H9 (cell line): ENCODE measurements around the gene HBP1. TPM values are rescaled to one million over a fixed set of nuclear protein-coding genes. Genes with fewer than 3 reads are reported as not detected.

Experiments
- DNase-seq: peaks from one replicate; pipeline ENCODE4 v3.0.0-alpha.2; 2017
- H2AFZ ChIP-seq: one replicate; pipeline ENCODE4 v1.6.1; 2013; ENCODE audit warnings: mild to moderate bottlenecking, low read length, control low read depth, moderate library complexity
- H2AK5ac ChIP-seq: 2 replicates; pipeline ENCODE4 v1.6.1; 2013; ENCODE audit warnings: low read length, control low read depth, mixed read lengths; ENCODE audit not compliant: insufficient read length
- H2BK120ac ChIP-seq: one replicate; pipeline ENCODE4 v1.6.1; 2013; ENCODE audit warnings: low read depth, mild to moderate bottlenecking, low read length, control low read depth, inconsistent platforms; ENCODE audit not compliant: poor library complexity, severe bottlenecking
- H2BK12ac ChIP-seq: 2 replicates; pipeline ENCODE4 v1.6.1; 2013; ENCODE audit warnings: low read length, control low read depth, mixed read lengths, low read depth; ENCODE audit not compliant: insufficient read length
- H2BK15ac ChIP-seq: 2 replicates; pipeline ENCODE4 v1.6.1; 2013; ENCODE audit warnings: low read depth, low read length, control low read depth
- H2BK20ac ChIP-seq: one replicate; pipeline ENCODE4 v1.6.1; 2013; ENCODE audit warnings: low read depth, mild to moderate bottlenecking, low read length, control low read depth, inconsistent platforms; ENCODE audit not compliant: poor library complexity, severe bottlenecking
- H2BK5ac ChIP-seq: 2 replicates; pipeline ENCODE4 v1.6.1; 2013; ENCODE audit warnings: low read length, control low read depth, mixed read lengths; ENCODE audit not compliant: insufficient read length
- H3K14ac ChIP-seq: 2 replicates; pipeline ENCODE4 v1.6.1; 2013; ENCODE audit warnings: low read length, control low read depth; ENCODE audit not compliant: insufficient read depth
- H3K18ac ChIP-seq: 2 replicates; pipeline ENCODE4 v1.6.1; 2013; ENCODE audit warnings: low read depth, mild to moderate bottlenecking, mixed read lengths, low read length, control low read depth; ENCODE audit not compliant: insufficient read length
- H3K23ac ChIP-seq: 2 replicates; pipeline ENCODE4 v1.6.1; 2013; ENCODE audit warnings: low read length, control low read depth, mixed read lengths, low read depth; ENCODE audit not compliant: insufficient read length
- H3K23me2 ChIP-seq: 2 replicates; pipeline ENCODE4 v1.6.1; 2013; ENCODE audit warnings: low read depth, mild to moderate bottlenecking, mixed read lengths, low read length, control low read depth; ENCODE audit not compliant: insufficient read length, poor library complexity, severe bottlenecking
- H3K27ac ChIP-seq: 2 replicates; pipeline ENCODE4 v1.5.1; 2013; ENCODE audit warnings: low read length, control low read depth, mixed read lengths, low read depth; ENCODE audit not compliant: insufficient read length
- H3K27me3 ChIP-seq: 2 replicates; pipeline ENCODE4 v1.6.1; 2013; ENCODE audit warnings: low read length, control low read depth, inconsistent platforms; ENCODE audit not compliant: insufficient read depth
- H3K4ac ChIP-seq: 2 replicates; pipeline ENCODE4 v1.6.1; 2013; ENCODE audit warnings: low read depth, mild to moderate bottlenecking, control low read depth, inconsistent platforms, low read length, moderate library complexity
- H3K4me1 ChIP-seq: 2 replicates; pipeline ENCODE4 v1.6.1; 2013; ENCODE audit warnings: low read length, control low read depth, inconsistent platforms; ENCODE audit not compliant: insufficient read depth
- H3K4me2 ChIP-seq: 2 replicates; pipeline ENCODE4 v1.6.1; 2013; ENCODE audit warnings: low read length, control low read depth, mixed read lengths; ENCODE audit not compliant: insufficient read length, insufficient read depth
- H3K56ac ChIP-seq: 2 replicates; pipeline ENCODE4 v1.6.1; 2013; ENCODE audit warnings: low read depth, mild to moderate bottlenecking, mixed read lengths, low read length, control low read depth; ENCODE audit not compliant: insufficient read length
- H3K79me1 ChIP-seq: 2 replicates; pipeline ENCODE4 v1.6.1; 2013; ENCODE audit warnings: low read depth, mild to moderate bottlenecking, moderate library complexity, low read length, control low read depth, inconsistent platforms; ENCODE audit not compliant: insufficient read depth, poor library complexity, severe bottlenecking
- H3K79me2 ChIP-seq: 2 replicates; pipeline ENCODE4 v1.6.1; 2013; ENCODE audit warnings: low read length, control low read depth, inconsistent platforms; ENCODE audit not compliant: insufficient read depth
- H3K9ac ChIP-seq: 2 replicates; pipeline ENCODE4 v1.6.1; 2013; ENCODE audit warnings: low read length, control low read depth, mixed read lengths; ENCODE audit not compliant: insufficient read length; ENCODE audit errors: extremely low read depth
- H3K9me3 ChIP-seq: one replicate; pipeline ENCODE4 v1.6.1; 2013; ENCODE audit warnings: low read depth, low read length, inconsistent platforms; ENCODE audit not compliant: control insufficient read depth
- H3T11ph ChIP-seq: one replicate; pipeline ENCODE4 v1.6.1; 2013; ENCODE audit warnings: mild to moderate bottlenecking, low read length, control low read depth, inconsistent platforms
- H4K20me1 ChIP-seq: one replicate; pipeline ENCODE4 v1.6.1; 2013; ENCODE audit not compliant: control insufficient read depth, insufficient read length, insufficient read depth
- H4K5ac ChIP-seq: 2 replicates; pipeline ENCODE4 v1.6.1; 2013; ENCODE audit warnings: low read depth, mild to moderate bottlenecking, mixed read lengths, low read length, control low read depth; ENCODE audit not compliant: insufficient read length
- H4K8ac ChIP-seq: replicated peaks from 2 replicates; pipeline ENCODE4 v1.6.1; 2013; ENCODE audit warnings: low read length, control low read depth, mixed read lengths, low read depth; ENCODE audit not compliant: insufficient read length
- H4K91ac ChIP-seq: 2 replicates; pipeline ENCODE4 v1.6.1; 2013; ENCODE audit warnings: low read depth, mild to moderate bottlenecking, moderate library complexity, mixed read lengths, low read length, control low read depth; ENCODE audit not compliant: insufficient read length
- H3K27ac Mint-ChIP-seq, 3 experiments: 2 replicates in 2 of 3; 3 replicates in 1 of 3; pipeline ENCODE4 v1.8.0; 2020 to 2021; ENCODE audit warnings: mixed read lengths in 3 of 3, mild to moderate bottlenecking in 1 of 3, moderate library complexity in 1 of 3
- H3K27me3 Mint-ChIP-seq: 2 replicates; pipeline ENCODE4 v1.8.0; 2021; ENCODE audit warnings: low read depth, mild to moderate bottlenecking, moderate library complexity, mixed read lengths
- H3K36me3 Mint-ChIP-seq, 3 experiments: 2 replicates in 2 of 3; 3 replicates in 1 of 3; pipeline ENCODE4 v1.8.0; 2020 to 2021; ENCODE audit warnings: low read depth in 3 of 3, mixed read lengths in 3 of 3; ENCODE audit not compliant: insufficient read depth in 1 of 3
- H3K4me1 Mint-ChIP-seq, 2 experiments: 2 replicates each; pipeline ENCODE4 v1.8.0; 2020; ENCODE audit warnings: mixed read lengths in 2 of 2
- H3K4me3 Mint-ChIP-seq, 2 experiments: 2 replicates in 1 of 2; 3 replicates in 1 of 2; pipeline ENCODE4 v1.8.0; 2020 to 2021; ENCODE audit warnings: mild to moderate bottlenecking in 2 of 2, mixed read lengths in 2 of 2, moderate library complexity in 1 of 2
- H3K9me3 Mint-ChIP-seq, 2 experiments: 2 replicates in 1 of 2; 3 replicates in 1 of 2; pipeline ENCODE4 v1.8.0; 2020; ENCODE audit warnings: mild to moderate bottlenecking in 2 of 2, mixed read lengths in 2 of 2, moderate library complexity in 1 of 2
- CTCF ChIP-seq: fragments of 200-600 bp; sonication (generic); conservative IDR thresholded peaks from 3 replicates; pipeline ENCODE4 v1.8.0; 2021; ENCODE audit warnings: antibody characterized with exemption, mild to moderate bottlenecking
- WGBS: extraction: QIAGEN DNeasy Blood & Tissue Kit; methylation state at CpG from one replicate; pipeline ENCODE4 v1.1.7; 2013; ENCODE audit warnings: missing lambda C conversion rate, low lambda C conversion rate, mixed read lengths; ENCODE audit not compliant: insufficient read length; ENCODE audit errors: extremely low coverage; 5-methylcytosine and 5-hydroxymethylcytosine counted together
- total RNA-seq: library from RNA; stranded (reverse); gene quantifications from 2 replicates; pipeline ENCODE4 v1.2.1, GENCODE V29; 2021

Gene HBP1
- total RNA-seq, 1 experiment from 2014 or later: 27.6 TPM

GRCh38 chr7:107230334-107230733, 61.5 kb downstream of the HBP1 start:
- no peak overlapping the region for H3K4ac ChIP-seq
- TF ChIP-seq CTCF: no peak
- no peak overlapping the region for H3K9ac ChIP-seq
- H3K79me1 ChIP-seq: no peaks in the 10 kb centered on the region
- no peak overlapping the region for H2BK15ac ChIP-seq
- no peak overlapping the region for H2BK5ac ChIP-seq
- no peak overlapping the region for H2BK12ac ChIP-seq
- no peak overlapping the region for H2BK20ac ChIP-seq
- H3K27ac ChIP-seq: no peak overlapping the region
- H2AFZ ChIP-seq: no peak overlapping the region
- no peak overlapping the region for H2BK120ac ChIP-seq
- no peak overlapping the region for H3T11ph ChIP-seq
- Mint-ChIP-seq H3K4me3 (no peak overlapping the region), H3K4me1 (peaks cover 15 to 16% of the 10 kb centered on the region in 2 experiments), H3K27me3 (no peaks in the 10 kb centered on the region), H3K27ac (no peak overlapping the region), H3K9me3 (no peaks in the 10 kb centered on the region), H3K36me3 (peaks cover 0 to 17% (median 0%) of the 10 kb centered on the region in 3 experiments; a peak in 1 of 7 replicates)
- no peak overlapping the region for H4K8ac ChIP-seq
- H4K91ac ChIP-seq: no peak overlapping the region
- H3K14ac ChIP-seq: no peak overlapping the region
- no peaks in the 10 kb centered on the region for H3K27me3 ChIP-seq
- H2AK5ac ChIP-seq: no peak overlapping the region
- H4K5ac ChIP-seq: no peak overlapping the region
- no peaks in the 10 kb centered on the region for H3K9me3 ChIP-seq
- no CpG with 5 or more reads among the region's 3 CpGs for WGBS
- H3K4me1 ChIP-seq: peaks cover 5% of the 10 kb centered on the region; the same call in 1 of the 2 replicates
- DNase-seq: no peak
- no peak overlapping the region for H3K18ac ChIP-seq
- H3K4me2 ChIP-seq: no peak overlapping the region
- H4K20me1 ChIP-seq: no peaks in the 10 kb centered on the region
- H3K23ac ChIP-seq: no peak overlapping the region
- no peak overlapping the region for H3K56ac ChIP-seq
- no peaks in the 10 kb centered on the region for H3K23me2 ChIP-seq
- no peaks in the 10 kb centered on the region for H3K79me2 ChIP-seq
